ENCODE measurements around the gene CRIP1. TPM values are rescaled to one million over a fixed set of nuclear protein-coding genes. Genes with fewer than 3 reads are reported as not detected.

CRIP1 gene
- total RNA-seq, 1 donor from 2014 or later, result 0.68 TPM

- DNase-seq, result no peak
Measured at GRCh38 chr14:105536691-105537579, 50.2 kb downstream of the CRIP1 start.

GRCh38 chr14:105537580-105538474, 51.1 kb downstream of the CRIP1 start:
- peak; percentile 49 for DNase-seq

Other genes starting within 250 kb of the CRIP1 start
- gene BTBD6, start 238.4 kb upstream of the CRIP1 start, total RNA-seq, result 68.1 and 81.5 TPM in 2 replicates
- 56.5 and 71.5 TPM in 2 replicates for gene BRF1, start 185.9 kb upstream of the CRIP1 start, total RNA-seq
- gene PACS2, start 172.1 kb upstream of the CRIP1 start, total RNA-seq, result 63.6 and 74.0 TPM in 2 replicates
- gene TEX22, start 88.3 kb upstream of the CRIP1 start, total RNA-seq, result 0.05 and 0.17 TPM in 2 replicates
- gene MTA1, start 67.1 kb upstream of the CRIP1 start, total RNA-seq, result 43.4 and 55.5 TPM in 2 replicates
- 265 and 324 TPM in 2 replicates for gene CRIP2, start 12.1 kb upstream of the CRIP1 start, total RNA-seq
- 9.7 and 18.0 TPM in 2 replicates for gene TEDC1, start 4.4 kb downstream of the CRIP1 start, total RNA-seq
- gene TMEM121, start 39.7 kb downstream of the CRIP1 start, total RNA-seq, result 4.6 and 11.7 TPM in 2 replicates